GM12891 (cell line): ENCODE data around the gene BMPR1A.

Experiments used
- PAX5 ChIP-seq: IDR thresholded peaks from 2 replicates; pipeline ENCODE4 v1.6.1; 2011; ENCODE audit warnings: low read length, moderate library complexity, mild to moderate bottlenecking; ENCODE audit not compliant: insufficient read depth, severe bottlenecking
- POLR2A ChIP-seq: IDR thresholded peaks from 2 replicates; pipeline ENCODE4 v1.6.1; 2011; ENCODE audit warnings: low read depth, low read length, control low read depth
- POLR2AphosphoS5 ChIP-seq: IDR thresholded peaks from 2 replicates; pipeline ENCODE4 v1.6.1; 2011; ENCODE audit warnings: low read depth, low read length, control low read depth
- POU2F2 ChIP-seq: IDR thresholded peaks from 2 replicates; pipeline ENCODE4 v1.6.1; 2011; ENCODE audit warnings: low read depth, mild to moderate bottlenecking, control low read depth, low read length, moderate library complexity
- SPI1 ChIP-seq: IDR thresholded peaks from 2 replicates; pipeline ENCODE4 v1.6.1; 2011; ENCODE audit warnings: low read depth, low read length, control low read depth
- TAF1 ChIP-seq: IDR thresholded peaks from 2 replicates; pipeline ENCODE4 v1.6.1; 2011; ENCODE audit warnings: low read depth, low read length, control low read depth

GRCh38 chr10:86790394-86790793 is 34.0 kb downstream of the BMPR1A start:
- no peak for TF ChIP-seq POLR2A
- no peak for TF ChIP-seq SPI1
- TF ChIP-seq POLR2AphosphoS5 = no peak
- no peak for TF ChIP-seq PAX5
- no peak for TF ChIP-seq TAF1
- no peak for TF ChIP-seq POU2F2
